ENCODE data around the gene RMND5B.

The RMND5B gene

GRCh38 chr5:178199581-178200434 lies 69.0 kb downstream of the RMND5B start:
- FAIRE-seq (no peak), DNase-seq (ENCODE audit: insufficient read length, low spot score) (no peak)

Measured in GM19239 (cell line).